ENCODE measurements around the gene ARPC5L.

ARPC5L gene

GRCh38 chr9:124828489-124829333, 33.2 kb upstream of the ARPC5L start:
- Histone ChIP-seq H4K91ac (ENCODE audit: low read depth, low read length) (no peak overlapping the region), H3K79me1 (ENCODE audit: low read length) (peaks cover 1% of the 10 kb centered on the region), H2AFZ (ENCODE audit: insufficient read depth, low read length, poor library complexity) (no peak overlapping the region), H3K27me3 (ENCODE audit: insufficient read depth, low read length) (no peaks in the 10 kb centered on the region), H3K27ac (ENCODE audit: low read depth, low read length) (no peak overlapping the region), H3K36me3 (ENCODE audit: control insufficient read depth in 1 of 2, insufficient read depth in 2 of 2, low read length in 2 of 2) (no peaks in the 10 kb centered on the region), H3K23ac (ENCODE audit: low read length) (no peak overlapping the region), H3K14ac (ENCODE audit: low read length) (no peak overlapping the region), H4K12ac (ENCODE audit: low read depth, low read length) (no peak overlapping the region), H3K4me2 (ENCODE audit: low read length) (no peak overlapping the region), H2AK5ac (ENCODE audit: low read length) (no peak overlapping the region), H2BK12ac (ENCODE audit: low read length) (no peak overlapping the region), H4K8ac (ENCODE audit: low read depth, low read length) (no peak overlapping the region), H3K4me1 (ENCODE audit: control insufficient read depth in 1 of 2, insufficient read depth in 2 of 2, low read length in 2 of 2) (no peaks in the 10 kb centered on the region), H3K4me3 (ENCODE audit: low read depth, low read length) (no peak overlapping the region), H2BK5ac (ENCODE audit: low read depth, low read length, poor library complexity) (no peak overlapping the region), H3K4ac (ENCODE audit: low read depth, low read length) (no peak overlapping the region), H3K9me3 (ENCODE audit: insufficient read depth, low read depth, low read length) (peaks cover 3% of the 10 kb centered on the region), H3K18ac (ENCODE audit: low read length) (no peak overlapping the region), H2BK120ac (ENCODE audit: insufficient read depth, low read length, poor library complexity) (no peak overlapping the region), H3K9ac (ENCODE audit: low read length) (no peak overlapping the region), H3K79me2 (ENCODE audit: control insufficient read depth, insufficient read depth, low read length, poor library complexity) (no peaks in the 10 kb centered on the region)
- no peak for DNase-seq
- no CpG with 5 or more reads among the region's 2 CpGs for WGBS (ENCODE audit: extremely low coverage, insufficient coverage, insufficient read length)

GRCh38 chr9:124829334-124829669, 32.6 kb upstream of the ARPC5L start:
- Histone ChIP-seq H3K4me2 (ENCODE audit: low read length) (no peak overlapping the region), H2BK12ac (ENCODE audit: low read length) (no peak overlapping the region), H4K91ac (ENCODE audit: low read depth, low read length) (no peak overlapping the region), H3K23ac (ENCODE audit: low read length) (no peak overlapping the region), H3K9me3 (ENCODE audit: insufficient read depth, low read depth, low read length) (peaks cover 3% of the 10 kb centered on the region), H3K14ac (ENCODE audit: low read length) (no peak overlapping the region), H3K79me2 (ENCODE audit: control insufficient read depth, insufficient read depth, low read length, poor library complexity) (no peaks in the 10 kb centered on the region), H3K4ac (ENCODE audit: low read depth, low read length) (no peak overlapping the region), H3K18ac (ENCODE audit: low read length) (no peak overlapping the region), H3K4me1 (ENCODE audit: control insufficient read depth in 1 of 2, insufficient read depth in 2 of 2, low read length in 2 of 2) (no peaks in the 10 kb centered on the region), H3K27ac (ENCODE audit: low read depth, low read length) (no peak overlapping the region), H4K12ac (ENCODE audit: low read depth, low read length) (no peak overlapping the region), H3K4me3 (ENCODE audit: low read depth, low read length) (no peak overlapping the region), H3K9ac (ENCODE audit: low read length) (no peak overlapping the region), H3K36me3 (ENCODE audit: control insufficient read depth in 1 of 2, insufficient read depth in 2 of 2, low read length in 2 of 2) (no peaks in the 10 kb centered on the region), H2BK5ac (ENCODE audit: low read depth, low read length, poor library complexity) (no peak overlapping the region), H4K8ac (ENCODE audit: low read depth, low read length) (no peak overlapping the region), H3K27me3 (ENCODE audit: insufficient read depth, low read length) (no peaks in the 10 kb centered on the region), H2AFZ (ENCODE audit: insufficient read depth, low read length, poor library complexity) (no peak overlapping the region), H3K79me1 (ENCODE audit: low read length) (peaks cover 1% of the 10 kb centered on the region), H2AK5ac (ENCODE audit: low read length) (no peak overlapping the region), H2BK120ac (ENCODE audit: insufficient read depth, low read length, poor library complexity) (no peak overlapping the region)
- no peak for DNase-seq
- no CpG with 5 or more reads among the region's 5 CpGs for WGBS (ENCODE audit: extremely low coverage, insufficient coverage, insufficient read length)

GRCh38 chr9:124830593-124830992, 31.3 kb upstream of the ARPC5L start:
- no peak overlapping the region for H2AFZ ChIP-seq (ENCODE audit: insufficient read depth, low read length, poor library complexity)
- H3K9me3 ChIP-seq (ENCODE audit: insufficient read depth, low read depth, low read length): no peaks in the 10 kb centered on the region
- no peak overlapping the region for H3K4me2 ChIP-seq (ENCODE audit: low read length)
- H3K27ac ChIP-seq (ENCODE audit: low read depth, low read length): no peak overlapping the region
- H3K79me1 ChIP-seq (ENCODE audit: low read length): peaks cover 3% of the 10 kb centered on the region
- no peak for DNase-seq
- no peak overlapping the region for H3K14ac ChIP-seq (ENCODE audit: low read length)
- H2BK12ac ChIP-seq (ENCODE audit: low read length): no peak overlapping the region
- no peaks in the 10 kb centered on the region for H3K36me3 ChIP-seq (ENCODE audit: control insufficient read depth in 1 of 2, insufficient read depth in 2 of 2, low read length in 2 of 2)
- H3K9ac ChIP-seq (ENCODE audit: low read length): no peak overlapping the region
- H3K4ac ChIP-seq (ENCODE audit: low read depth, low read length): no peak overlapping the region
- H3K4me1 ChIP-seq (ENCODE audit: control insufficient read depth in 1 of 2, insufficient read depth in 2 of 2, low read length in 2 of 2): peaks cover 0 to 3% of the 10 kb centered on the region in 2 experiments
- no peak overlapping the region for H2BK120ac ChIP-seq (ENCODE audit: insufficient read depth, low read length, poor library complexity)
- H3K79me2 ChIP-seq (ENCODE audit: control insufficient read depth, insufficient read depth, low read length, poor library complexity): no peaks in the 10 kb centered on the region
- no peak overlapping the region for H2AK5ac ChIP-seq (ENCODE audit: low read length)
- H4K12ac ChIP-seq (ENCODE audit: low read depth, low read length): no peak overlapping the region
- no peak overlapping the region for H4K8ac ChIP-seq (ENCODE audit: low read depth, low read length)
- no CpG with 5 or more reads among the region's 4 CpGs for WGBS (ENCODE audit: extremely low coverage, insufficient coverage, insufficient read length)
- no peak overlapping the region for H3K23ac ChIP-seq (ENCODE audit: low read length)
- no peak overlapping the region for H3K18ac ChIP-seq (ENCODE audit: low read length)
- H3K27me3 ChIP-seq (ENCODE audit: insufficient read depth, low read length): no peaks in the 10 kb centered on the region
- no peak overlapping the region for H3K4me3 ChIP-seq (ENCODE audit: low read depth, low read length)
- no peak overlapping the region for H2BK5ac ChIP-seq (ENCODE audit: low read depth, low read length, poor library complexity)
- no peak overlapping the region for H4K91ac ChIP-seq (ENCODE audit: low read depth, low read length)

- Histone ChIP-seq H3K27ac (ENCODE audit: low read depth, low read length) (no peak overlapping the region), H3K79me1 (ENCODE audit: low read length) (peaks cover 3% of the 10 kb centered on the region), H3K14ac (ENCODE audit: low read length) (no peak overlapping the region)
Measured at GRCh38 chr9:124831642-124832364, 30.1 kb upstream of the ARPC5L start.

More at GRCh38 chr9:124831642-124832364, 30.1 kb upstream of the ARPC5L start:
- Histone ChIP-seq H3K18ac (ENCODE audit: low read length) (no peak overlapping the region), H3K9me3 (ENCODE audit: insufficient read depth, low read depth, low read length) (no peaks in the 10 kb centered on the region), H3K4ac (ENCODE audit: low read depth, low read length) (no peak overlapping the region), H3K4me3 (ENCODE audit: low read depth, low read length) (no peak overlapping the region), H3K4me1 (ENCODE audit: control insufficient read depth in 1 of 2, insufficient read depth in 2 of 2, low read length in 2 of 2) (peaks cover 0 to 3% of the 10 kb centered on the region in 2 experiments), H2AK5ac (ENCODE audit: low read length) (no peak overlapping the region), H4K91ac (ENCODE audit: low read depth, low read length) (no peak overlapping the region), H3K9ac (ENCODE audit: low read length) (no peak overlapping the region), H2BK5ac (ENCODE audit: low read depth, low read length, poor library complexity) (no peak overlapping the region), H3K79me2 (ENCODE audit: control insufficient read depth, insufficient read depth, low read length, poor library complexity) (no peaks in the 10 kb centered on the region), H3K36me3 (ENCODE audit: control insufficient read depth in 1 of 2, insufficient read depth in 2 of 2, low read length in 2 of 2) (no peaks in the 10 kb centered on the region), H3K4me2 (ENCODE audit: low read length) (no peak overlapping the region), H4K8ac (ENCODE audit: low read depth, low read length) (no peak overlapping the region), H2BK12ac (ENCODE audit: low read length) (no peak overlapping the region), H2AFZ (ENCODE audit: insufficient read depth, low read length, poor library complexity) (no peak overlapping the region), H4K12ac (ENCODE audit: low read depth, low read length) (no peak overlapping the region), H3K27me3 (ENCODE audit: insufficient read depth, low read length) (no peaks in the 10 kb centered on the region), H2BK120ac (ENCODE audit: insufficient read depth, low read length, poor library complexity) (no peak overlapping the region), H3K23ac (ENCODE audit: low read length) (no peak overlapping the region)
- WGBS (ENCODE audit: extremely low coverage, insufficient coverage, insufficient read length): no CpG with 5 or more reads among the region's 9 CpGs
- no peak for DNase-seq
